Measurements from ENCODE around the gene ADGRG1.

The ADGRG1 gene

GRCh38 chr16:57629516-57630406 lies 1.3 kb downstream of the ADGRG1 start:
- DNase-seq (ENCODE audit: low spot score): no peak
- in situ Hi-C loops (cut with MboI; ENCODE audit: low pct_unique_long_range_greater_than_20kb, low sequenced_read_pairs, unreplicated experiment): no loop called here
- no peak for TF ChIP-seq CTCF (IDR thresholded peaks at IDR 0.05; ENCODE audit: extremely low read depth, insufficient read depth, missing control alignments)

DNA sequence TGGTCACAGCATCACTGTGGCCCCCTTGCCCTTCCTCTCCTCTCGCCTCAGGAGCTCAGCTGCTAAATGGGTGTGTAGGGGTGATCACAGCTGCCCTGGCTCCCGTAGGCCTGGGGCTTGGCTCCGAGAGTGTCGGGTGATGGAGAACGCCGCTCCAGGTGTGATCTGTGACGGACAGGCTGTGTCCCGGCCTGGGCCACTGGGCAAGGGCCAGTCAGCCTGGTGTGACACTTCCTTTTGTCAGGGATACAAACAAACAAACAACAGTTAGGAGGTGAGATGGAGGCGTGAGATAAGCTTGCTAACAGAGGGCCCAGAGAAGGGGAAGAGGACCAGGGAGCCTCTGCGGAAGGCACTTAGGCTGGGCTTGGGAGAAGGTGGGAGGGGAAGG lies 2.0 kb downstream of the ADGRG1 start:
- TF ChIP-seq CTCF (IDR thresholded peaks at IDR 0.05; ENCODE audit: extremely low read depth, insufficient read depth, missing control alignments): no peak
- no peak for DNase-seq (ENCODE audit: low spot score)
- in situ Hi-C loops (cut with MboI; ENCODE audit: low pct_unique_long_range_greater_than_20kb, low sequenced_read_pairs, unreplicated experiment): no loop called here

- no peak for TF ChIP-seq CTCF (IDR thresholded peaks at IDR 0.05; ENCODE audit: extremely low read depth, insufficient read depth, missing control alignments)
- in situ Hi-C loops (cut with MboI; ENCODE audit: low pct_unique_long_range_greater_than_20kb, low sequenced_read_pairs, unreplicated experiment): no loop called here
- no peak for DNase-seq (ENCODE audit: low spot score)
Observed at GRCh38 chr16:57630931-57631845, 2.8 kb downstream of the ADGRG1 start.

DNA sequence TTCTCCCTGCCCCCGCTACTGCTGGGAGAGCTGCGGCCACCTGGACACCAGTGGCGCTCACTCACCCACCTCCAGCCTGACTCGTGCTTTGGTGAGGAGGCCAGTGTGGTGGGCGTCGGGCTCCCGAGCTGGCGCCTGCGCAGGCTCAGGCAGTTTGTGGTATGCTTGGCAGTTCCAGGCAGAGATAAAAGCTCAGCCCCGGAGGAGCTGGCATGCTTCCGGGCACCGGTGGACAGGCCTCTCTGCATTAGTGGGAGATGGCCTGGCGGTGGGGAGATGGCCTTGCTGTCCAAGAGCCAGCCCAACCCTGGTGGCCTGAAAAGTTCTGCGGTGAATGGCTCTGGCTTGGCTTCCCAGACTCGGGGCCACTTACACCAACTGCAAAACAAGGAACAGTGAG lies 4.1 kb downstream of the ADGRG1 start:
- no peak for TF ChIP-seq CTCF (IDR thresholded peaks at IDR 0.05; ENCODE audit: extremely low read depth, insufficient read depth, missing control alignments)
- in situ Hi-C loops (cut with MboI; ENCODE audit: low pct_unique_long_range_greater_than_20kb, low sequenced_read_pairs, unreplicated experiment): no loop called here
- no peak for DNase-seq (ENCODE audit: low spot score)

DNA sequence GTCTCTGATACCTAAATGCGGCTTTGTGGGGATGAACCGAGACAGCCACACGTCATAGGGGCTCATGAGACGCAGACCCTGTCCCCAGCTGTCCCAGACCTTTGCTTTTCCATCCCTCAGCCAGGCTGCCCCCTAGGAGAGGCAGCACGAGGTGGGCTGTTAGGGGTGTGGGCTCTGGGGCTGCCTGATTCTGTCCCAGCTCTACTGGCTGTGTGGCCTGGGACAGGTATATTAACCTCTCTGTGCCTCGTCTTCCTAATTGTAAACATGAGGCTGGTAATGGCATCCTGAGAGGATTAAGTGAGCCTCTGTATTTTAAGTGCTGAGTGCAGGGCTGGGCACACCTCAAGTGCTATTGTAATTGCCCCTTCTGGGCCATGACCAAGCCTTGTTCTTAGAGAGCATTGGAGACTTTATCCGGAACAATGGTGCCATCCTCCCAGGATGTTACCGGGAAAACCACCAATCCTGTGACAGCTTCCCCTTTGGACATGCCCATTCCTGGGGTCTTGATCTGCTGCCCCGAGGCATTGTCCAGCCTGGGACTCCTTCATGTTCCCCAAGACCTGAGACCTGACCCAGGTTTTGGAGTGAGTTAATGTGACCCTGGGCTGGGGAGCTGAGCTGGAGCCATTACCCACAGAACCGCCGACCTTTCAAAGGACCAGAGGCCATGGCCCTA lies 5.1 kb downstream of the ADGRG1 start:
- in situ Hi-C loops (cut with MboI; ENCODE audit: low pct_unique_long_range_greater_than_20kb, low sequenced_read_pairs, unreplicated experiment): no loop called here
- no peak for DNase-seq (ENCODE audit: low spot score)
- TF ChIP-seq CTCF (IDR thresholded peaks at IDR 0.05; ENCODE audit: extremely low read depth, insufficient read depth, missing control alignments): no peak

GRCh38 chr16:57634171-57634570 lies 5.7 kb downstream of the ADGRG1 start:
- in situ Hi-C loops (cut with MboI; ENCODE audit: low pct_unique_long_range_greater_than_20kb, low sequenced_read_pairs, unreplicated experiment): no loop called here
- TF ChIP-seq CTCF (IDR thresholded peaks at IDR 0.05; ENCODE audit: extremely low read depth, insufficient read depth, missing control alignments): no peak
- DNase-seq (ENCODE audit: low spot score): no peak

Data from GM13977 (cell line).